ENCODE data around the gene VSX2. TPM values are rescaled to one million over a fixed set of nuclear protein-coding genes. Genes with fewer than 3 reads are reported as not detected.

The VSX2 gene
- total RNA-seq, 1 donor from 2014 or later, result not detected

DNA sequence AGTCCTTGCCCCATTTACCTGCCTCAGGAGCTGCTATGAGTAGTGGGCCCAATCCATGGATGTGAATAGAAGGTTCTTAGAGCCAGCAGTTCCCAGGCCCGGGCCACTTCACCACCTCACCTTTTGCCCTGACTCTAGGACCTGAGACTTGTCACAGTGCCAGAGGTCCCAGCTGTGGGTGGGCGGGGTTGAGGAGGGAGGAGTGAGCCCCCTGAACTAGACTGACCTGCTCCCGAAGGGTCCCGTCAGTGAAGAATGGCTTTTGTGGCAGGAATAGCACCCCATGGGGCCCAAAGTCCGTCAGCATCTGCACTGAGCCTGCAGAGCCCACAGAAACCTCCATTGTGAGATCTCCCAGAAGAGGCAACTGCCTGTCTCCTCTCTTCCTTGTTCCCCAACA lies 50.6 kb downstream of the VSX2 start:
- H3K4me1 ChIP-seq, result no peaks in the 10 kb centered on the region
- no peak overlapping the region for H3K27ac ChIP-seq (replicated peaks)
- H3K9me3 ChIP-seq (replicated peaks), result no peaks in the 10 kb centered on the region
- H3K36me3 ChIP-seq, result peaks cover 83% of the 10 kb centered on the region
- no peak for DNase-seq
- H3K27me3 ChIP-seq (ENCODE audit: low read depth), result no peaks in the 10 kb centered on the region
- intact Hi-C loops (cut with micrococcal nuclease), result no loop called here
- no peak overlapping the region for H3K4me3 ChIP-seq
- TF ChIP-seq, protein P1, sequence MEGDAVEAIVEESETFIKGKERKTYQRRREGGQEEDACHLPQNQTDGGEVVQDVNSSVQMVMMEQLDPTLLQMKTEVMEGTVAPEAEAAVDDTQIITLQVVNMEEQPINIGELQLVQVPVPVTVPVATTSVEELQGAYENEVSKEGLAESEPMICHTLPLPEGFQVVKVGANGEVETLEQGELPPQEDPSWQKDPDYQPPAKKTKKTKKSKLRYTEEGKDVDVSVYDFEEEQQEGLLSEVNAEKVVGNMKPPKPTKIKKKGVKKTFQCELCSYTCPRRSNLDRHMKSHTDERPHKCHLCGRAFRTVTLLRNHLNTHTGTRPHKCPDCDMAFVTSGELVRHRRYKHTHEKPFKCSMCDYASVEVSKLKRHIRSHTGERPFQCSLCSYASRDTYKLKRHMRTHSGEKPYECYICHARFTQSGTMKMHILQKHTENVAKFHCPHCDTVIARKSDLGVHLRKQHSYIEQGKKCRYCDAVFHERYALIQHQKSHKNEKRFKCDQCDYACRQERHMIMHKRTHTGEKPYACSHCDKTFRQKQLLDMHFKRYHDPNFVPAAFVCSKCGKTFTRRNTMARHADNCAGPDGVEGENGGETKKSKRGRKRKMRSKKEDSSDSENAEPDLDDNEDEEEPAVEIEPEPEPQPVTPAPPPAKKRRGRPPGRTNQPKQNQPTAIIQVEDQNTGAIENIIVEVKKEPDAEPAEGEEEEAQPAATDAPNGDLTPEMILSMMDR (IDR thresholded peaks at IDR 0.05; ENCODE audit: borderline replicate concordance), result no peak

DNA sequence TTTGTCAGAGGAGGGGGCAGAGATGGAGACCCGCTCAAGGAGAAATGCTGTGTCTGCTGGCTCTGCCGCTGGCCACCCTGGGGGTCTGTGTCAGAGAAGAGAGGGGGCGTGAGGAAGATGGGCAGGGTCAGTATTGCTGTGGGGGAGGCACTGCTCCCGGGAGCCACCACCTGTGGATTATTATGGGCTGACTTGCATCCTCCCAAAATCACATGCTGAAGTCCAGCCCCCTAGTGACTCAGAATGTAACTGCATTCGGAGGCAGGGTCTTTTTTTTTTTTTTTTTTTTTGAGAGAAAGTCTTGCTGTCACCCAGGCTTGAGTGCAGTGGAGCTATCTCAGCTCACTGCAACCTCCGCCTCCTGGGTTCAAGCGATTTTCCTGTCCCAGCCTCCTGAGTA lies 51.2 kb downstream of the VSX2 start:
- TF ChIP-seq, protein P1 (IDR thresholded peaks at IDR 0.05; ENCODE audit: borderline replicate concordance), result peak; percentile 47
- DNase-seq, result no peak
- no peaks in the 10 kb centered on the region for H3K4me1 ChIP-seq
- H3K4me3 ChIP-seq, result no peak overlapping the region
- H3K27ac ChIP-seq (replicated peaks), result no peak overlapping the region
- H3K9me3 ChIP-seq (replicated peaks), result no peaks in the 10 kb centered on the region
- H3K27me3 ChIP-seq (ENCODE audit: low read depth), result no peaks in the 10 kb centered on the region
- intact Hi-C loops (cut with micrococcal nuclease), result no loop called here
- H3K36me3 ChIP-seq, result peaks cover 83% of the 10 kb centered on the region

DNA sequence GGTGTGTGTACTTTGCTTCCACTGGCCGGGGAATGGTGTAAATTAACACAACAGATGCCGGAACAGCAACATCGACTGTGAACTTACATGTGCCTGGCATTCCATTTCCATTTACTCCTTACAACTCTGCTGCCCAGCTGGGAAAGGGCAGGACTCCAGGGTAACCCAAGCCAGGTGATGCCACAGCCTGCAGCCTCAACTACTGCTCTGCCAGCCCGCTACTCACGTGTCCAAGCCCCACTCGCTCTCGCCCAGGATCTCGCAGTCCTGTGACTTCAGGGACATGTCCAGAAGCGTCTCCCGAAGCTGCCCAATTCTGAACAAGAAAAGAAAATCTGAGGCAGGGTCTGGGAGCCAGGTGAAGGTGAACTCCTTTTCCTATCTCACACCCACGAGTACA lies 52.8 kb downstream of the VSX2 start:
- peaks cover 83% of the 10 kb centered on the region for H3K36me3 ChIP-seq
- no peaks in the 10 kb centered on the region for H3K27me3 ChIP-seq (ENCODE audit: low read depth)
- no peak for DNase-seq
- H3K27ac ChIP-seq (replicated peaks), result no peak overlapping the region
- TF ChIP-seq, protein P1 (IDR thresholded peaks at IDR 0.05; ENCODE audit: borderline replicate concordance), result no peak
- intact Hi-C loops (cut with micrococcal nuclease), result no loop called here
- H3K4me1 ChIP-seq, result no peaks in the 10 kb centered on the region
- H3K9me3 ChIP-seq (replicated peaks), result no peaks in the 10 kb centered on the region
- no peak overlapping the region for H3K4me3 ChIP-seq

DNA sequence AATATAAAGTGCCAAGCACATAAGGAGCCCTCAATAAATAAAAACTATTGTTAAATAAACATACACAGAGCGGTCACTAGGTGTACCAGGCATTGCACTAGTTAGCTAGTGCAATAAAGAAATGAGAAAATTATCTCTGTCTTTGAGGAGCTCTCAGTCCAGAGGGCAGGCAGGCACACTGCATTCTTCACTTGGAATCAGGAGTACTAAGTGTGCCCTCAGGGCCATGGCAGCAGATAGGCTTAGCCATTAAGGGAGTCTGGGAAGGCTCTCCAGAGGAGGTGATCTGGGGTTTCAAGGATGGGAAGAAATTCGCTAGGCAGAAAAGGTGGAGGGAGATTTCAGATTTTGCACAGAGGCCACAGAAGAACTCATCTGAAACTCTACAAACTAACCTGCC lies 54.4 kb downstream of the VSX2 start:
- no peaks in the 10 kb centered on the region for H3K9me3 ChIP-seq (replicated peaks)
- DNase-seq, result no peak
- peaks cover 8% of the 10 kb centered on the region for H3K4me1 ChIP-seq
- no peak overlapping the region for H3K27ac ChIP-seq (replicated peaks)
- H3K4me3 ChIP-seq, result no peak overlapping the region
- intact Hi-C loops (cut with micrococcal nuclease), result no loop called here
- TF ChIP-seq, protein P1 (IDR thresholded peaks at IDR 0.05; ENCODE audit: borderline replicate concordance), result no peak
- H3K27me3 ChIP-seq (ENCODE audit: low read depth), result no peaks in the 10 kb centered on the region
- H3K36me3 ChIP-seq, result peaks cover 82% of the 10 kb centered on the region

DNA sequence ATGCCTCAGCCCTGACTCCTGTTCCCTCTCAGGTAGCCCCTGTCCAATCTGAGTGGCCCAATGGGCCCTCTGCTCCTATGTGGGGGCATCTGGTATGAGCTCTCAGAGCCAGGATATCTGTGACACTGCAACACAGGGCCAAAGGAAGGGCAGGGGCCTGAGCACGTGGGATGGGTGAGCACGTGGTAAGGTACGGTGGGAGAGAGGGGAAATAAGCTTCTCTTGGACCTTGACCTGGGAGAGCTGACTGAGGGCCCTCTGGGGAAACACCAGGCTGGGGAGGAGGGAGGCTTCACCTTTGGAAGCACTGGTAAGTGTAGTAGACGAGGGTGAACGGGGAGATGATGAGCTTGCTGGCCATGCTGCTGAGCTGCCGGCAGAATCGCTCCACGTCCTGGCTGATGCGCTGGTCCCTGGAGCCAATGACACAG lies 56.8 kb downstream of the VSX2 start:
- no peak for DNase-seq
- intact Hi-C loops (cut with micrococcal nuclease), result no loop called here
- H3K9me3 ChIP-seq (replicated peaks), result no peaks in the 10 kb centered on the region
- H3K27me3 ChIP-seq (ENCODE audit: low read depth), result no peaks in the 10 kb centered on the region
- peaks cover 29% of the 10 kb centered on the region for H3K4me1 ChIP-seq
- H3K27ac ChIP-seq (replicated peaks), result no peak overlapping the region
- H3K4me3 ChIP-seq, result no peak overlapping the region
- TF ChIP-seq, protein P1 (IDR thresholded peaks at IDR 0.05; ENCODE audit: borderline replicate concordance), result no peak
- H3K36me3 ChIP-seq, result peaks cover 72% of the 10 kb centered on the region

DNA sequence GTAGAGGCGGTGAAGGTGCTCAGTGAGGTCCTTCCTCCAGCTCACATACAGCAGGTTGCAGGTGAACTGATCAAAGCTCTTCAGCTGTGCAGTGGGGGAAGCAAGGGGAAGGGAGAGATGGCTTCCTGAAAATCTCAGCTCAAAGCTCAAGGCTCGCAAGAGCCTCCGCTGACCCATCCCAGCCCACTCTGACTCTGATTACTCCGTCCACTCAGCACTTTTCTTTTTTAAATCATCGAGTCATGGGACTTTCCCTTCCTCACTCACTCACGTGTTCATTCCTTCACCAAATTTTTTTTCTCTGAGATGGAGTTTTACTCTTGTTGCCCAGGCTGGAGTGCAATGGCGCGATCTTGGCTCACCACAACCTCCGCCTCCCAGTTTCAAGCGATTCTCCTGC lies 58.7 kb downstream of the VSX2 start:
- no peak for DNase-seq
- TF ChIP-seq, protein P1 (IDR thresholded peaks at IDR 0.05; ENCODE audit: borderline replicate concordance), result no peak
- H3K27ac ChIP-seq (replicated peaks), result no peak overlapping the region
- H3K4me3 ChIP-seq, result no peak overlapping the region
- peaks cover 56% of the 10 kb centered on the region for H3K36me3 ChIP-seq
- intact Hi-C loops (cut with micrococcal nuclease), result no loop called here
- H3K9me3 ChIP-seq (replicated peaks), result no peaks in the 10 kb centered on the region
- H3K4me1 ChIP-seq, result peaks cover 46% of the 10 kb centered on the region
- H3K27me3 ChIP-seq (ENCODE audit: low read depth), result no peaks in the 10 kb centered on the region
